Vagina (tissue), 2 donors: ENCODE results near the gene CLHC1.
"Not testable (repeated sequence)": the region's sequence is repeated elsewhere in the genome, so short reads cannot be mapped to it uniquely, and the experiment has no call there.

ENCODE experiments used
- CTCF ChIP-seq, 3 experiments: fragments of 450-650 bp in 2 of 3; fragments of 200-600 bp in 1 of 3; sonication (generic) in 1 of 3; IDR thresholded peaks; one replicate each; pipeline ENCODE4 v1.5.1; 2017 to 2019; ENCODE audit warnings: antibody characterized with exemption in 3 of 3, mild to moderate bottlenecking in 2 of 3, moderate library complexity in 2 of 3
- POLR2A ChIP-seq, 2 donors: fragments of 450-650 bp; IDR thresholded peaks; one replicate each; pipeline ENCODE4 v1.6.1; 2017; ENCODE audit warnings: antibody characterized with exemption in 2 of 2, mild to moderate bottlenecking in 2 of 2, moderate library complexity in 2 of 2
- POLR2AphosphoS5 ChIP-seq, 2 donors: sonication (generic); formaldehyde crosslinking; IDR thresholded peaks; one replicate each; pipeline ENCODE4 v1.9.0; 2017; ENCODE audit warnings: antibody characterized with exemption in 2 of 2, mild to moderate bottlenecking in 2 of 2, low read depth in 1 of 2; ENCODE audit not compliant: insufficient read depth in 1 of 2

DNA sequence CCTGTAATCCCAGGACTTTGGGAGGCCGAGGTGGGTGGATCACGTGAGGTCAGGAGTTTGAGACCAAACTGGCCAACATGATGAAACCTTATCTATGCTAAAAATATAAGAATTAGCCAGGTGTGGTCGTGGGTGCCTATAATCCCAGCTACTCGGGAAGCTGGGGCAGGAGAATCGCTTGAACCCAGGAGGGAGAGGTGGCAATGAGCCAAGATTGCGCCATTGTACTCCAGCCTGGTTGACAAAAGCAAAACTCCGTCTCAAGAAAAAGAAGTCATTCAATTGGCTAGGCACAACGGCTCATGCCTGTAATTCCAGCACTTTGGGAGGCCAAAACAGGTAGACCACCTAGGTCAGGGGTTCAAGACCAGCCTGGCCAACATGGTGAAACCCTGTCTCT, 9.5 kb upstream of the CLHC1 start:
- not testable (repeated sequence) for TF ChIP-seq CTCF (IDR thresholded peaks at IDR 0.05); POLR2A (IDR thresholded peaks at IDR 0.05); POLR2AphosphoS5 (IDR thresholded peaks at IDR 0.05; ENCODE audit: insufficient read depth in 1 of 2, low read depth in 1 of 2)
